GM12878 (cell line): ENCODE data around the gene FAM171A1. TPM values are rescaled to one million over a fixed set of nuclear protein-coding genes. Genes with fewer than 3 reads are reported as not detected.

ENCODE experiments used
- ATAC-seq: fragments of 200-7000 bp; cut with Tn5 transposase; 3 replicates; pipeline ENCODE4 v1.9.1; 2020; ENCODE audit warnings: mild to moderate bottlenecking, moderate library complexity
- BruUV-seq: library from RNA; stranded (reverse); fragments of 400-500 nt; replicated peaks from 2 replicates; lab custom pipeline; 2021; lab: Mats Ljungman, UMichigan
- CTCF ChIA-PET: fragments of 300-600 bp; sonication (Branson Sonifier 250); formaldehyde crosslinking; extraction: SDS; loops from one replicate; lab custom pipeline; 2021; ENCODE audit warnings: inconsistent platforms; lab: Yijun Ruan, JAX
- POLR2A ChIA-PET: fragments of 350-600 bp; formaldehyde crosslinking; extraction: SDS; loops from one replicate; lab custom pipeline; 2021; ENCODE audit warnings: inconsistent platforms; lab: Charles Lee
- RAD21 ChIA-PET: fragments of 300-600 bp; sonication (Branson Sonifier 250); formaldehyde crosslinking; loops from one replicate; lab custom pipeline; 2023; ENCODE audit warnings: antibody characterized with exemption; ENCODE audit not compliant: unreplicated experiment; lab: Charles Lee
- SMC1A ChIA-PET: fragments of 300-600 bp; sonication (Branson Sonifier 250); formaldehyde crosslinking; loops from one replicate; lab custom pipeline; 2023; ENCODE audit not compliant: unreplicated experiment, uncharacterized antibody; lab: Charles Lee
- DNase-seq: peaks from one replicate; pipeline ENCODE4 v3.0.0-alpha.2; 2011; ENCODE audit warnings: low read depth, low spot score
- FAIRE-seq: peaks from 3 replicates; lab custom pipeline; 2011; peaks lifted over from hg19 to GRCh38; lab: Jason Lieb, UNC
- H2AFZ ChIP-seq: 2 replicates; pipeline ENCODE4 v1.6.0; 2011; ENCODE audit warnings: low read depth, low read length, control low read depth; ENCODE audit not compliant: control insufficient read depth
- H3K27ac ChIP-seq: 2 replicates; pipeline ENCODE4 v1.5.1; 2011; ENCODE audit warnings: control low read depth; ENCODE audit not compliant: control insufficient read depth, insufficient read depth
- H3K27me3 ChIP-seq, 2 experiments: replicated peaks in 1 of 2; 2 replicates each; pipeline versions ENCODE4 v1.6.0 to v1.6.1; 2011; ENCODE audit warnings: low read length in 1 of 2; ENCODE audit not compliant: control insufficient read depth in 2 of 2, insufficient read depth in 2 of 2
- H3K36me3 ChIP-seq, 2 experiments: 2 replicates each; pipeline ENCODE4 v1.5.1; 2011; ENCODE audit warnings: low read length in 1 of 2; ENCODE audit not compliant: control insufficient read depth in 2 of 2, insufficient read depth in 2 of 2
- H3K4me1 ChIP-seq: 2 replicates; pipeline ENCODE4 v1.6.1; 2011; ENCODE audit warnings: mild to moderate bottlenecking, low read length, moderate library complexity, mixed read lengths; ENCODE audit not compliant: control insufficient read depth, insufficient read depth
- H3K4me2 ChIP-seq: 2 replicates; pipeline ENCODE4 v1.6.0; 2011; ENCODE audit warnings: control low read depth; ENCODE audit not compliant: control insufficient read depth, insufficient read depth
- H3K4me3 ChIP-seq: fragments of 200-600 bp; sonication (generic); 2 replicates; pipeline ENCODE4 v1.5.1; 2016
- H3K79me2 ChIP-seq: 2 replicates; pipeline ENCODE4 v1.6.0; 2011; ENCODE audit warnings: low read length; ENCODE audit not compliant: control insufficient read depth, insufficient read depth
- H3K9ac ChIP-seq: 2 replicates; pipeline ENCODE4 v1.8.0; 2011; ENCODE audit warnings: low read length, control low read depth, mixed read lengths; ENCODE audit not compliant: control insufficient read depth, insufficient read depth
- H3K9me3 ChIP-seq: replicated peaks from 3 replicates; pipeline ENCODE4 v1.5.1; 2011; ENCODE audit warnings: mild to moderate bottlenecking, low read length; ENCODE audit not compliant: control insufficient read depth, insufficient read depth
- H4K20me1 ChIP-seq: 2 replicates; pipeline ENCODE4 v1.6.0; 2011; ENCODE audit not compliant: control insufficient read depth, insufficient read depth
- CHD4 ChIP-seq: fragments of 200-600 bp; sonication (generic); IDR thresholded peaks from 2 replicates; pipeline ENCODE4 v1.6.1; 2016; ENCODE audit warnings: mild to moderate bottlenecking
- CREB1 ChIP-seq: IDR thresholded peaks from 2 replicates; pipeline ENCODE4 v1.6.1; 2012; ENCODE audit warnings: low read depth, mild to moderate bottlenecking, inconsistent platforms
- ELK1 ChIP-seq: IDR thresholded peaks from 2 replicates; pipeline ENCODE4 v1.6.1; 2012; ENCODE audit warnings: low read depth, low read length, improper control_type of control experiment
- POLR2AphosphoS5 ChIP-seq: IDR thresholded peaks from 2 replicates; pipeline ENCODE4 v1.6.1; 2011; ENCODE audit warnings: mild to moderate bottlenecking, low read length, inconsistent platforms
- WGBS: methylation state at CpG from one replicate; pipeline ENCODE4 v1.1.6; 2016; ENCODE audit warnings: low lambda C conversion rate; ENCODE audit not compliant: insufficient replicate concordance, insufficient coverage; ENCODE audit errors: missing lambda C conversion rate; 5-methylcytosine and 5-hydroxymethylcytosine counted together
- in situ Hi-C: fragments of 300-500 bp; cut with MboI; formaldehyde crosslinking; loops from 9 replicates; pipeline ENCODE4 v1.14.3; 2018; ENCODE audit warnings: mixed read lengths
- intact Hi-C: fragments of 100-400 bp; cut with micrococcal nuclease; formaldehyde crosslinking; loops from one replicate; pipeline ENCODE4 v1.14.2; 2022; ENCODE audit not compliant: unreplicated experiment
- polyA plus RNA-seq, 11 experiments: library from polyadenylated mRNA; depleted of rRNA in 4 of 11; unstranded in 6 of 11; stranded (reverse) in 5 of 11; fragments of >200 nt; fragmentation: Nextera tagmentation in 4 of 11; fragmentation: Illumina TruSeq in 1 of 11; extraction: Ambion mirVana in 4 of 11; extraction: Trizol in 1 of 11; gene quantifications; 1 replicate in 1 of 11; 2 replicates in 10 of 11; pipeline versions ENCODE4 v1.2.1 to v1.2.3, GENCODE V29; 2011 to 2016; ENCODE audit warnings: inconsistent platforms in 2 of 11, missing spikeins in 2 of 11, low read depth in 1 of 11
- total RNA-seq, 4 experiments: library from RNA; depleted of rRNA in 3 of 4; stranded (reverse); fragments of >200 nt in 3 of 4; fragmentation: Illumina TruSeq in 1 of 4; extraction: Trizol in 1 of 4; gene quantifications; 2 replicates each; pipeline versions ENCODE4 v1.2.1 to v1.2.3, GENCODE V29; 2013 to 2021

Gene FAM171A1
- total and polyA plus RNA-seq, 10 of the 15 experiments (the other 5 are each of a cell fraction or from before 2014, with no cell fraction given), result 0.05 to 0.28 (median 0.10) TPM; not detected in 1

- DNase-seq (no peak), FAIRE-seq (no peak), ATAC-seq (no peak)
- Histone ChIP-seq H3K27me3 (peaks cover 0 to 2% of the 10 kb centered on the region in 2 experiments; a peak in 2 of 4 replicates), H2AFZ (no peak overlapping the region), H3K27ac (no peak overlapping the region), H4K20me1 (no peaks in the 10 kb centered on the region), H3K4me1 (no peaks in the 10 kb centered on the region), H3K36me3 (no peaks in the 10 kb centered on the region), H3K9me3 (no peaks in the 10 kb centered on the region), H3K9ac (no peak overlapping the region), H3K4me3 (no peak overlapping the region), H3K4me2 (no peak overlapping the region), H3K79me2 (no peaks in the 10 kb centered on the region)
- SMC1A ChIA-PET, result no interaction called here
- CTCF ChIA-PET, result no interaction called here
- TF ChIP-seq CHD4, result no peak
- no peak for TF ChIP-seq POLR2AphosphoS5
- WGBS, result 59% methylated on average over 3 of the region's 3 CpGs
- intact Hi-C loops (no loop called here), in situ Hi-C loops (no loop called here)
- RAD21 ChIA-PET, result no interaction called here
- POLR2A ChIA-PET, result no interaction called here
- no TSS peak for BruUV-seq
Observed at GRCh38 chr10:15352201-15352600, 18.9 kb downstream of the FAM171A1 start.

- DNase-seq, result no peak
- Histone ChIP-seq H3K4me1 (no peaks in the 10 kb centered on the region), H3K9ac (no peak overlapping the region), H3K4me2 (no peak overlapping the region), H3K9me3 (no peaks in the 10 kb centered on the region)
- SMC1A ChIA-PET, result no interaction called here
- POLR2A ChIA-PET, result no interaction called here
- intact Hi-C loops, result no loop called here
- TF ChIP-seq ELK1, result no peak
- TF ChIP-seq CREB1, result no peak
- TF ChIP-seq, all 136 proteins: peak for 0
- no TSS peak for BruUV-seq
- H3K36me3 ChIP-seq, result no peaks in the 10 kb centered on the region
- H4K20me1 ChIP-seq, result no peaks in the 10 kb centered on the region
- H2AFZ ChIP-seq, result no peak overlapping the region
- ChIA-PET RAD21 (no interaction called here), CTCF (no interaction called here)
- H3K4me3 ChIP-seq, result no peak overlapping the region
- no peak overlapping the region for H3K27ac ChIP-seq
- in situ Hi-C loops, result no loop called here
- H3K27me3 ChIP-seq, result peaks cover 0 to 2% of the 10 kb centered on the region in 2 experiments; a peak in 3 of 4 replicates
- ATAC-seq, result no peak
- FAIRE-seq, result no peak
- 15% methylated on average over 12 of the region's 12 CpGs for WGBS
- H3K79me2 ChIP-seq, result no peaks in the 10 kb centered on the region
Observed at GRCh38 chr10:15351099-15351820, 19.8 kb downstream of the FAM171A1 start.
